Measurements from ENCODE around the gene CRB3. TPM values are rescaled to one million over a fixed set of nuclear protein-coding genes. Genes with fewer than 3 reads are reported as not detected.

CRB3 gene
- total RNA-seq, 1 experiment from 2014 or later, result 13.6 TPM

DNA sequence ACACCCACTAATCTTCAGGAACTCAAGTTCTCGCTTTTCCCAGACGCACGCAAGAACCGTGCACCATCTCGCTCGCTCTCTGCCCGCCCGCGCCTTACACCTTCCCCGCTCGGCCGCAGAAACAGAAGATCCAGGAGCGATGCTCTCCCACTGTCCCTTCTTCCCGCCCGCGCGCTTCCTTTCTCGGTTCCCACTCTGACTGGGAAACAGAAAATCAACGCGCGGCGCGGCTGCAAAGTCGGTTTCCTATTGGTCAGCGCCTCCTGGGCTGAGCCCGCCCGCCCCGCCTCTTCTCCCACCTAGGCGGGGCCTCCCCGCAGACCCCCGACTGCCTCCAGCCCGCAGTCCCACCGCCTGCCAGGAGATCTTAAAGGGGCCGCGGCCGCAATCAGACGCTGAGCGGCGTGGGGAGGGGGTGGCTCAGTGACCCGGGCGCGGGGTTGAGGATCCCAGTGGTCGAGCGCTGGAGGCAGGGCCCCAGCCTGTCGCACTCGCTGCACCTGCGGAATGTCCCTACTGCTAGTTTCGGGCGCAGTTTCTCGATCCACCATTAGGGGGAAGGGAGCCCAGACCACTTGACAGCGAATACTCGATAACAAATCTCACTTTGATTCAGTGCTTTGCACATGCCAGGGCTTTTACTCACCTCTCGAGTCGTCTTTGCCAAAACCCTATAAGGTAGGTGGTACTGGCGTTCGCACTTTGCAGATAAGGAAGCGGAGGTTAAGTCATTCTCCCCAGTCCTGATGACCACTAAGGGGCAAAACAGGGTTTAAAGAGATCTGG, 3.8 kb upstream of the CRB3 start:
- no TSS peak for BruUV-seq (replicated peaks)
- Mint-ChIP-seq H3K9me3 (ENCODE audit: unreplicated experiment) (no peaks in the 10 kb centered on the region), H3K27me3 (ENCODE audit: insufficient read depth, unreplicated experiment) (no peaks in the 10 kb centered on the region), H3K36me3 (ENCODE audit: insufficient read depth, unreplicated experiment) (peaks cover 13% of the 10 kb centered on the region), H3K4me3 (ENCODE audit: unreplicated experiment) (peak overlapping the region; percentile 80), H3K27ac (ENCODE audit: low read depth, unreplicated experiment) (peak overlapping the region; percentile 13), H3K4me1 (ENCODE audit: insufficient read depth, unreplicated experiment) (peaks cover 16% of the 10 kb centered on the region)
- intact Hi-C loops (cut with micrococcal nuclease), result no loop called here
- POLR2A ChIA-PET, result interaction anchor here (0.9 to 1.3 kb wide), 6 partner anchors 35 to 307 kb away, joined by 3 to 9 read pairs (median 4); partner anchors contain the start of genes ALKBH7 and SH2D3A
- TF ChIP-seq CTCF (IDR thresholded peaks at IDR 0.05; ENCODE audit: unreplicated experiment), result peak; percentile 22
- CTCF ChIA-PET, result interaction anchor here (0.7 kb wide), 1 partner anchor 176 kb away, joined by 3 read pairs; no protein-coding TSS in a partner anchor
- peak; percentile 99 for DNase-seq (ENCODE audit: unreplicated experiment)

GRCh38 chr19:6465006-6465405, 935 bp downstream of the CRB3 start:
- Mint-ChIP-seq H3K4me3 (ENCODE audit: unreplicated experiment) (peak overlapping the region; percentile 78), H3K9me3 (ENCODE audit: unreplicated experiment) (no peaks in the 10 kb centered on the region), H3K36me3 (ENCODE audit: insufficient read depth, unreplicated experiment) (peaks cover 16% of the 10 kb centered on the region), H3K27me3 (ENCODE audit: insufficient read depth, unreplicated experiment) (no peaks in the 10 kb centered on the region), H3K27ac (ENCODE audit: low read depth, unreplicated experiment) (peak overlapping the region; percentile 63), H3K4me1 (ENCODE audit: insufficient read depth, unreplicated experiment) (peaks cover 11% of the 10 kb centered on the region)
- intact Hi-C loops (cut with micrococcal nuclease), result no loop called here
- no TSS peak for BruUV-seq (replicated peaks)
- no peak for DNase-seq (ENCODE audit: unreplicated experiment)
- POLR2A ChIA-PET, result interaction anchor here (0.5 to 1.4 kb wide), 5 partner anchors 66 to 1068 kb away, joined by 3 to 4 read pairs (median 3); partner anchors contain the start of genes C3 and TNFSF9
- CTCF ChIA-PET, result interaction anchor here (0.7 kb wide), 1 partner anchor 98 kb away, joined by 3 read pairs; no protein-coding TSS in a partner anchor
- no peak for TF ChIP-seq CTCF (IDR thresholded peaks at IDR 0.05; ENCODE audit: unreplicated experiment)

GRCh38 chr19:6465663-6466062, 1.6 kb downstream of the CRB3 start:
- peaks cover 16% of the 10 kb centered on the region for H3K36me3 Mint-ChIP-seq (ENCODE audit: insufficient read depth, unreplicated experiment)
- no peak for DNase-seq (ENCODE audit: unreplicated experiment)
- no TSS peak for BruUV-seq (replicated peaks)

More at GRCh38 chr19:6465663-6466062, 1.6 kb downstream of the CRB3 start:
- no peak overlapping the region for H3K4me3 Mint-ChIP-seq (ENCODE audit: unreplicated experiment)
- no peaks in the 10 kb centered on the region for H3K27me3 Mint-ChIP-seq (ENCODE audit: insufficient read depth, unreplicated experiment)
- H3K4me1 Mint-ChIP-seq (ENCODE audit: insufficient read depth, unreplicated experiment), result peaks cover 11% of the 10 kb centered on the region
- CTCF ChIA-PET, result no interaction called here
- no peak for TF ChIP-seq CTCF (IDR thresholded peaks at IDR 0.05; ENCODE audit: unreplicated experiment)
- intact Hi-C loops (cut with micrococcal nuclease), result no loop called here
- H3K27ac Mint-ChIP-seq (ENCODE audit: low read depth, unreplicated experiment), result no peak overlapping the region
- POLR2A ChIA-PET, result no interaction called here
- no peaks in the 10 kb centered on the region for H3K9me3 Mint-ChIP-seq (ENCODE audit: unreplicated experiment)

Measured in MCF 10A (cell line).